ENCODE data around the gene RSPH6A.
"Not testable (repeated sequence)": the region's sequence is repeated elsewhere in the genome, so short reads cannot be mapped to it uniquely, and the experiment has no call there.

RSPH6A gene

DNA sequence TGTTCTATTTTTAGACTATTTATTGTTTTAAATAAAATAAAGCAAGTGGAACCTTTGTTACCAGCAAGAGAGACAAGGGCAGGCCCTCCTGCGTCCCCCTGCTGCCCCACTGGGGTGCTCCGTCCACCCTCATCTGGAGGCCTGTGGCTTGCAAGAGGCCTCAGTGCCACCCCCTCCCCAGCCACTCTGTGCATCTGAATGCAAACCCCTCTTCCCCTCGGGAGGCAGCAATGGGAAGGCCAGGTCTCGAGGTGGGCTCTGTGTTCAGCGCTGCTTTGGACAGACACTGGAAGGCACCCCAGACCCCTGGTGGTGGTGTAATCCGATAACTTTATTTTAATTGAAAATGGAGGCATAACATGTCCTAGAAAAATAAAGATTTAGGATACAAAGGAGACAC is 50.6 kb downstream of the RSPH6A start:
- no peak for DNase-seq

- no peak for DNase-seq
Measured at GRCh38 chr19:45763691-45764294, 51.3 kb downstream of the RSPH6A start.

DNA sequence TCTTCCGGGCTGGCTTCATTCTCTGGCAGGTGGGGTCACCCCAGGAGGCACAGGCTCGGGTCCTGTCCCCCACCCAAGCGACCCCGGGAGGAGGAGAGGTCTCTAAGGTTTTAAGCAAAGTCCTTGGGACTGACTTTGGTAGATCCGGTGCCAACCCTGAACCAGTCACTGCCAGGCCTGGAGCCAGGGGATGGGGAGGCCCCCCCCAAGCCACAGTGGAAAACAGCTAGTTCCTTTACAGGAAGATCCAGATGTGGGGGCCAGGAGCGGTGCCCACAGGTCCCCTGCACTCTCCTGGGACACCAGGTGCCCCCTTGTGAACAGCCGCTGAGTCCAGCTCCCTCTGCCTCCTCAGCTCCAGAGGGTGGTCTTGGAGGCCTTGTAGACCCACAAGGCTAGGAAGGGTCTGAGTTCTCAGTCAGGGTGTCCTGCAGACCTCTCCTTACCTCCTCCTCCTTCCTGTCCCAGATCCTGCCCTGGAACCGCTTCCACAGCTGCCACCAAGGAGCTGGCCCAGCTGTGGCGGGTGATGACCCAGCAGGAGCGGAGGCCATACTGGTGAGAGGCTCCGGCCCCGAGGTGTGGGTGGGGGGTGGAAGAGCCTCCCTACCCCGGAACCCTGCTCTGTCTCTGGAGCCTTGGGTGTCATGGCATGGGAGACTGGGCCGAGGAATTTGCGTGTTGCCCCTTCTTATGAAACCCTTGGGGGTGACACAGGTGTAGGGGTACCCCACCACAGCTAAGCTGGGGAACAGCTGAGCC is 52.1 kb downstream of the RSPH6A start:
- no peak for DNase-seq

- DNase-seq = no peak
Measured at GRCh38 chr19:45761714-45762113, 53.4 kb downstream of the RSPH6A start.

DNA sequence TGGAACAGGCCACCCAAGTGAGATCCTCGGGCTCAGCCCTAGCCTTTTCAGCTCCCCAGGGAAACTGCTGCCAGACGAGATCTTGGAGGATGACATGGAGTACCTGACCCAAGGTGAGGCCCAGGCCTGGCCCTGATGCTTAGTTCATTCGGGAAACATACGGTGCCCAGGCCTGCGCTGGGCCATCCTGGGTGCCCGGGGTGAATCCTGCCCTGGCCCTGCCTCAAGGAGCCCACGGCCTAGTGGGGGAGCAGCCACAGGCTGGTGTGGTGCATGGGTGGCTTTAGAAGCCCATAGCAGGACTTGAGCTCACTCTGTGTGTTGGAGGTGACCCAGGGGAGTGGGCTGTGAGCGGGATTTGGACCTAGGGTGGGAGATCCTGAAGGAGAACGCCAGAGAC is 56.2 kb downstream of the RSPH6A start:
- no peak for DNase-seq

DNA sequence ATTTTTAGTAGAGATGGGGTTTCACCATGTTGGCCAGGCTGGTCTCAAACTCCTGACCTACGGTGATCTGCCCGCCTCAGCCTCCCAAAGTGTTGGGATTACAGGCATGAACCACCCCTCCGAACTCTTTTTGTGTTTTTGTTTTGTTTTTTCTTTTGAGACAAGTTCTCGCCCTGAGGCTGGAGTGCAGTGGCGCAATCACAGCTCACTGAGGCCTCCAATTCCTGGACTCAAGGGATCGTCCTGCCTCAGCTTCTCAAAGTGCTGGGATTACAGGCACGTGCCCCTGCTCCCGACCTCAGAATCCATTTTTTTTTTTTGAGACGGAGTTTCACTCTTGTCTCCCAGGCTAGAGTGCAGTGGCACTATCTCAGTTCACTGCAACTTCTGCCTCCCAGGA is 57.4 kb downstream of the RSPH6A start:
- no peak for DNase-seq

GRCh38 chr19:45754323-45754722 is 60.8 kb downstream of the RSPH6A start:
- DNase-seq = no peak

- DNase-seq = no peak
Measured at GRCh38 chr19:45753548-45753947, 61.6 kb downstream of the RSPH6A start.

DNA sequence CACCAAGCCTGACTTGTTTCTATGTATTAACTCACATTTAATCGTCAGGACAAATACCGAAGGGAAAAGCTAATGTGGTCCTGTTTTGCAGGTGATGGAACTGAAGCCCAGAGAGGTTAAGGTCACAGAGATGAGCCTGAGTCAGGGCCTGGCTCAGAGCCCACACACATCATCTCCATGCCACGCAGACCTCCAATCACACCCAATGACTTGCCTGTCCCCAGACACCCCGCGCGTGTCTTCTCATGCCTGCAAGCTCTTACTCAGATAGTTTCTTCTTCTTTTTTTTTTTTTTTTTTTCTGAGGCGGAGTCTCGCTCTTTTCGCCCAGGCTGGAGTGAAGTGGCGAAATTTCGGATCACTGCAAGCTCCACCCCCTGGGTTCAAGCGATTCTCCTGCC is 62.5 kb downstream of the RSPH6A start:
- DNase-seq = no peak

DNA sequence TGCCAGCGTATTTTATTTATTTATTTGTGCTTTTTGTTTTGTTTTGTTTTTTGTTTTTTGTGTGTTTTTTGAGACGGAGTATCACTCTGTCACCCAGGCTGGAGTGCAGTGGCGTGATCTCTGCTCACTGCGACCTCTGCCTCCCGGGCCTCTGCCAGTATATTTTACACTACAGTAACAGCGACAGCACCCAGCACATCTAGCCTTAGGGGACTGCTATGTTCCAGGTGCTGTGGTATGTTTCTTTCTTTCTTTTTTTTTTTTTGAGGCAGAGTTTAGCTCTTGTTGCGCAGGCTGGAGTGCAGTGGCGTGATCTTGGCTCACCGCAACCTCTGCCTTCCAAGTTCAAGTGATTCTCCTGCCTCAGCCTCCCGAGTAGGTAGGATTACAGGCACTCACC is 63.6 kb downstream of the RSPH6A start:
- not testable (repeated sequence) for DNase-seq

DNA sequence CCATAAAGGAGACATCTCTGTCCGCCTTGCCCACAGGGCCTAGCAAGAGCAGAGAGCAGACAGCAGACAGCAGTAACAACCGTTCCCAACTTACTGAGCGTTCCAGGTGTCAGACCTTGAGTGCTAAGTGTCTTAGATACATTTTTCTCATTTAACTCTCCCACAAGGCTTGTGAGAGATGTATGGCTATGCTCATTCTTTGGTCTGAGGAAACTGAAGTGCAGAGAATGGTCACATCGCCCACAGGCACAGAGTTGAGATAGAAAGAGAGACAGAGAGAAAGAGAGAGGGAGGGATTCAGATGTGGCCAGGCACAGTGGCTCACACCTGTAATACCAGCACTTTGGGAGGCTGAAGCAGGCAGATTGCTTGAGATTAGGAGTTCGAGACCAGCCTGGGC is 67.6 kb downstream of the RSPH6A start:
- no peak for DNase-seq

DNA sequence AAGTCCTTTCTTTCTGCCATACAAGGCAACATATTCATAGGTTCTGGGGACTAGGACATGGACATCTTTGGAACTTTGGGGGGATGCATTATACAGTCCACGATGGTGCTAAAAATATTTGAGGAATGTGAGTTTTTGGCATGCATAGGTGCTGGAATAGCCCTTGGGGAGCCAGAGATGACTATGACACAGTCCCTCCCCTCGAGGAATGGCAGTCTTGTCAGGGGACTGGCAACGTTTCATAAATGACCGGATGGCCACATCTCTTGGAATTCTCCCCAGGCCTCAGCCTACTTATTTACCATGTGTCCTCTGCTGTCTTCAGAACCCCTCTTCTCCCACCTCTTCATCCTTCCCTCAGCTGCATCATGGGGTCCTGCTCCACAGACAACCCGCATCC is 68.2 kb downstream of the RSPH6A start:
- DNase-seq = no peak

Measured in NCI-H510A treated with DMSO at 0.1 percent for 48 hours (cell line).